ENCODE measurements around the gene PLXNA2.

DNA sequence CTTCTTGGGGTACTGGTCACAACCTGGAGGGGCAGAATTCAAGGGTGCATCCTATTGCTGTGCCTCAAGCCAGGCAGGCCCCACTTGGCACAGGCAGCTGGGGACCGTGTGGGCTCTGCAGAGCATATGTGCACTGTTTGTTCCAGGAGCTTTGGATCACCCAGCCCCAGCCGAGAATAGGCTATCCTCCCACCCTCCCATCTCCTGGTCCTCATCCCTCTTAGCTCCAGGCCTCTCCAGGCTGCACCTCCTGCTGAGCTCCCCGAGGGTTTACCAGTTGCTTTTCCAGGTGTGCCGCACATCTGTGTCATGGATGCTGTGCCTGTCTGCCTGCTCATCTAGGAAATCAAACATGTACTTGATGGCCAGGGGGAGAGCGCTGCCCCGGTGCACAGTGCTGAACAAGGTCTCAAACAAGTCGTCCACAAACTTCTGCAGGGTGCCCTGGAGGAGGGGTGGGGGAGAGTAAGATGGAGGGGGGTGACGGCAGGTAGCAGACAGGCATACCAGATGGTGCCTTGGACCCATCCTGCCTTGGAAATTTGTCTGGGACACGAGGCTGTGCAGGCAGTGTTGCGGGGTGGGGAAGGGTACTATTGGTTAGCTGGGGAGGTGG is 212.8 kb downstream of the PLXNA2 start:
- TF ChIP-seq EZH2phosphoT487 (IDR thresholded peaks at IDR 0.05): no peak
- TF ChIP-seq, protein P1, sequence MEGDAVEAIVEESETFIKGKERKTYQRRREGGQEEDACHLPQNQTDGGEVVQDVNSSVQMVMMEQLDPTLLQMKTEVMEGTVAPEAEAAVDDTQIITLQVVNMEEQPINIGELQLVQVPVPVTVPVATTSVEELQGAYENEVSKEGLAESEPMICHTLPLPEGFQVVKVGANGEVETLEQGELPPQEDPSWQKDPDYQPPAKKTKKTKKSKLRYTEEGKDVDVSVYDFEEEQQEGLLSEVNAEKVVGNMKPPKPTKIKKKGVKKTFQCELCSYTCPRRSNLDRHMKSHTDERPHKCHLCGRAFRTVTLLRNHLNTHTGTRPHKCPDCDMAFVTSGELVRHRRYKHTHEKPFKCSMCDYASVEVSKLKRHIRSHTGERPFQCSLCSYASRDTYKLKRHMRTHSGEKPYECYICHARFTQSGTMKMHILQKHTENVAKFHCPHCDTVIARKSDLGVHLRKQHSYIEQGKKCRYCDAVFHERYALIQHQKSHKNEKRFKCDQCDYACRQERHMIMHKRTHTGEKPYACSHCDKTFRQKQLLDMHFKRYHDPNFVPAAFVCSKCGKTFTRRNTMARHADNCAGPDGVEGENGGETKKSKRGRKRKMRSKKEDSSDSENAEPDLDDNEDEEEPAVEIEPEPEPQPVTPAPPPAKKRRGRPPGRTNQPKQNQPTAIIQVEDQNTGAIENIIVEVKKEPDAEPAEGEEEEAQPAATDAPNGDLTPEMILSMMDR (IDR thresholded peaks at IDR 0.05): no peak
